Measurements from ENCODE around the gene NBAS. TPM values are rescaled to one million over a fixed set of nuclear protein-coding genes. Genes with fewer than 3 reads are reported as not detected.

Gene NBAS
- total and polyA plus RNA-seq, 2 of the 4 experiments (the other 2 are of a cell fraction) = 22.3 to 105 TPM

GRCh38 chr2:15225131-15225530 lies 336.0 kb downstream of the NBAS start:
- Histone ChIP-seq H2AK5ac (ENCODE audit: low read depth, low read length) (no peak overlapping the region), H3K4me1 (ENCODE audit: control insufficient read depth, insufficient read depth, low read length) (peaks cover 3% of the 10 kb centered on the region), H3K14ac (replicated peaks; ENCODE audit: low read depth, low read length) (no peak overlapping the region), H4K20me1 (ENCODE audit: insufficient read depth, low read length) (no peaks in the 10 kb centered on the region), H3K4me2 (ENCODE audit: low read depth, low read length) (no peak overlapping the region), H3K56ac (ENCODE audit: extremely low read depth, insufficient read depth, low read length) (no peak overlapping the region), H3K9ac (ENCODE audit: low read depth, low read length) (no peak overlapping the region), H2BK5ac (ENCODE audit: low read depth, low read length, poor library complexity, severe bottlenecking) (no peak overlapping the region), H2BK120ac (ENCODE audit: low read depth, low read length) (no peak overlapping the region), H3K9me1 (ENCODE audit: insufficient read depth, low read length) (0 out of 2 replicates have a peak, but pooled peaks cover 3% of the 10 kb centered on the region), H3K27me3 (ENCODE audit: control insufficient read depth, insufficient read depth, low read length) (no peaks in the 10 kb centered on the region), H3K27ac (ENCODE audit: insufficient read depth, low read length) (no peak overlapping the region), H4K8ac (ENCODE audit: low read depth in 2 of 2, low read length in 2 of 2) (no peak overlapping the region), H3K9me3 (ENCODE audit: control insufficient read depth, insufficient read depth, low read length) (no peaks in the 10 kb centered on the region), H3K18ac (ENCODE audit: low read depth, low read length) (no peak overlapping the region), H3K4me3 (ENCODE audit: insufficient read depth, low read depth, low read length) (no peak overlapping the region), H3K79me1 (ENCODE audit: low read depth in 1 of 2, low read length in 2 of 2) (no peaks in the 10 kb centered on the region), H4K5ac (ENCODE audit: low read depth, low read length) (no peak overlapping the region), H2AK9ac (replicated peaks; ENCODE audit: low read depth, low read length, poor library complexity) (no peak overlapping the region), H4K91ac (ENCODE audit: insufficient read depth, low read depth, low read length) (no peak overlapping the region), H2BK20ac (ENCODE audit: low read depth, low read length) (no peak overlapping the region), H2BK15ac (ENCODE audit: low read depth, low read length) (no peak overlapping the region), H3K4ac (ENCODE audit: low read depth, low read length) (no peak overlapping the region), H2AFZ (replicated peaks; ENCODE audit: low read length, poor library complexity) (no peak overlapping the region), H3K36me3 (ENCODE audit: control insufficient read depth, insufficient read depth, low read length) (peaks cover 8% of the 10 kb centered on the region; the same call in 1 of the 2 replicates), H3K23ac (ENCODE audit: low read depth, low read length) (no peak overlapping the region)
- no peak for TF ChIP-seq RAD21 (IDR thresholded peaks at IDR 0.05; ENCODE audit: low read length)
- no peak for TF ChIP-seq RCOR1 (IDR thresholded peaks at IDR 0.05; ENCODE audit: insufficient replicate concordance, low read length)
- no peak for TF ChIP-seq NFE2L2 (IDR thresholded peaks at IDR 0.05; ENCODE audit: low read depth, low read length)
- TF ChIP-seq USF2 (IDR thresholded peaks at IDR 0.05; ENCODE audit: low read depth, low read length) = no peak
- TF ChIP-seq CTCF (conservative IDR thresholded peaks at IDR 0.05; ENCODE audit: low read depth, low read length) = no peak
- no peak for TF ChIP-seq FOS (IDR thresholded peaks at IDR 0.05; ENCODE audit: low read depth, low read length)
- no peak for TF ChIP-seq BHLHE40 (IDR thresholded peaks at IDR 0.05; ENCODE audit: low read depth, low read length)
- TF ChIP-seq SMC3 (IDR thresholded peaks at IDR 0.05; ENCODE audit: low read depth, low read length) = no peak
- TF ChIP-seq CHD1 (IDR thresholded peaks at IDR 0.05; ENCODE audit: low read depth, low read length) = no peak
- no peak for TF ChIP-seq RFX5 (IDR thresholded peaks at IDR 0.05; ENCODE audit: low read depth, low read length)
- TF ChIP-seq MAZ (IDR thresholded peaks at IDR 0.05; ENCODE audit: borderline replicate concordance, low read depth, low read length) = no peak
- TF ChIP-seq ELK1 (IDR thresholded peaks at IDR 0.05; ENCODE audit: borderline replicate concordance, low read depth, low read length) = no peak
- TF ChIP-seq MXI1 (IDR thresholded peaks at IDR 0.05; ENCODE audit: borderline replicate concordance, low read depth, low read length) = no peak
- TF ChIP-seq CEBPB (IDR thresholded peaks at IDR 0.05; ENCODE audit: low read depth, low read length) = no peak
- TF ChIP-seq POLR2A (IDR thresholded peaks at IDR 0.05; ENCODE audit: low read depth, low read length) = no peak
- no peak for TF ChIP-seq MAFK (IDR thresholded peaks at IDR 0.05; ENCODE audit: low read depth, low read length)
- CTCF ChIA-PET = interaction anchor here (1.4 kb wide), 1 partner anchor 10 kb away, joined by 4 read pairs; no protein-coding TSS in a partner anchor
- POLR2A ChIA-PET (ENCODE audit: unreplicated experiment) = no interaction called here
- WGBS, 2 experiments (ENCODE audit: extremely low coverage in 2 of 2, insufficient read length in 1 of 2) = no CpG with 5 or more reads among the region's 4 CpGs
- no peak for ATAC-seq (ENCODE audit: low read depth)
- no peak for DNase-seq
- intact Hi-C loops (cut with micrococcal nuclease) (no loop called here), dilution Hi-C loops (cut with HindIII; ENCODE audit: low sequenced_read_pairs, unreplicated experiment) (no loop called here), in situ Hi-C loops (cut with MboI; ENCODE audit: low sequenced_read_pairs) (no loop called here)
- no TSS peak for BruUV-seq (replicated peaks)

All from IMR-90 (cell line).